Activated CD4-positive, alpha-beta T cell treated with anti-CD3 and anti-CD28 coated beads, Interleukin-2, amount 50 U/mL, for 16 hours (primary cell): ENCODE measurements around the gene PIH1D1.
A peak's percentile ranks its signal among the peaks of the same experiment; 100 is the strongest.

Source experiments
- DNase-seq: peaks from one replicate; pipeline ENCODE4 v3.0.0-alpha.2; 2020

Gene PIH1D1

GRCh38 chr19:49432141-49433073 is 19.2 kb downstream of the PIH1D1 start:
- no peak for DNase-seq

- no peak for DNase-seq
These were observed 20.3 kb downstream of the PIH1D1 start for GRCh38 chr19:49431330-49431749.

GRCh38 chr19:49430678-49431329 is 20.8 kb downstream of the PIH1D1 start:
- DNase-seq, result no peak

- no peak for DNase-seq
These were observed 21.4 kb downstream of the PIH1D1 start for GRCh38 chr19:49430172-49430677.

- DNase-seq, result no peak
These were observed 22.8 kb downstream of the PIH1D1 start for GRCh38 chr19:49428547-49429451.

GRCh38 chr19:49427855-49428546 is 23.6 kb downstream of the PIH1D1 start:
- no peak for DNase-seq

- no peak for DNase-seq
These were observed 24.3 kb downstream of the PIH1D1 start for GRCh38 chr19:49427339-49427738.

- no peak for DNase-seq
These were observed 25.6 kb downstream of the PIH1D1 start for GRCh38 chr19:49425922-49426592.

- no peak for DNase-seq
These were observed 26.4 kb downstream of the PIH1D1 start, which contains the start of gene GFY for GRCh38 chr19:49425178-49425577. Gene GFY (plus strand): TSS chr19:49425388. CDS start chr19:49426431, 1,043 bp downstream.

- peak; percentile 16 for DNase-seq
These were observed 27.7 kb downstream of the PIH1D1 start for GRCh38 chr19:49423985-49424303.

GRCh38 chr19:49423071-49423984 is 28.3 kb downstream of the PIH1D1 start, which contains the start of gene PTH2:
Gene PTH2 (minus strand): TSS chr19:49423441. CDS start chr19:49423339, 102 bp downstream.
- no peak for DNase-seq

GRCh38 chr19:49422407-49423070 is 29.1 kb downstream of the PIH1D1 start:
- DNase-seq, result peak; percentile 50

GRCh38 chr19:49421878-49422202 is 29.8 kb downstream of the PIH1D1 start:
- DNase-seq, result no peak

GRCh38 chr19:49421039-49421877 is 30.4 kb downstream of the PIH1D1 start:
- DNase-seq, result peak; percentile 41

GRCh38 chr19:49420227-49420626 is 31.4 kb downstream of the PIH1D1 start:
- DNase-seq, result no peak

- DNase-seq, result no peak
These were observed 32.4 kb downstream of the PIH1D1 start for GRCh38 chr19:49419173-49419572.

GRCh38 chr19:49418511-49418910 is 33.1 kb downstream of the PIH1D1 start:
- DNase-seq, result no peak

GRCh38 chr19:49417088-49417487 is 34.5 kb downstream of the PIH1D1 start:
- no peak for DNase-seq

GRCh38 chr19:49415810-49416200 is 35.8 kb downstream of the PIH1D1 start:
- no peak for DNase-seq
